Lung (tissue), 12 donors: ENCODE measurements around the gene MST1. TPM values are rescaled to one million over a fixed set of nuclear protein-coding genes. Genes with fewer than 3 reads are reported as not detected.

Source experiments
- ATAC-seq: fragments of 200-7000 bp; cut with Tn5 transposase; one replicate; pipeline ENCODE4 v1.9.1; 2020; ENCODE audit warnings: moderate number of reproducible peaks; ENCODE audit not compliant: insufficient read depth, low FRiP score
- DNase-seq, 3 donors: peaks; one replicate each; pipeline ENCODE4 v3.0.0-alpha.2; 2013 to 2017
- H3K27ac ChIP-seq, 2 donors: one replicate each; pipeline ENCODE4 v1.5.1; 2013; ENCODE audit warnings: mild to moderate bottlenecking in 2 of 2, moderate library complexity in 2 of 2, control low read depth in 1 of 2, inconsistent platforms in 1 of 2, low read depth in 1 of 2, low read length in 1 of 2
- H3K27me3 ChIP-seq, 3 donors: one replicate each; pipeline ENCODE4 v1.5.1; 2013; ENCODE audit warnings: low read length in 2 of 3; ENCODE audit not compliant: control insufficient read depth in 3 of 3, insufficient read depth in 3 of 3
- H3K36me3 ChIP-seq, 4 donors: one replicate each; pipeline ENCODE4 v1.5.1; 2013; ENCODE audit warnings: low read length in 4 of 4, mild to moderate bottlenecking in 1 of 4, moderate library complexity in 1 of 4; ENCODE audit not compliant: control insufficient read depth in 4 of 4, insufficient read depth in 4 of 4
- H3K4me1 ChIP-seq, 5 donors: one replicate each; pipeline ENCODE4 v1.5.1; 2013; ENCODE audit warnings: low read length in 5 of 5, mild to moderate bottlenecking in 2 of 5, moderate library complexity in 1 of 5; ENCODE audit not compliant: control insufficient read depth in 5 of 5, insufficient read depth in 5 of 5
- H3K4me3 ChIP-seq: one replicate; pipeline ENCODE4 v1.5.1; 2013; ENCODE audit warnings: mild to moderate bottlenecking, control low read depth, moderate library complexity
- H3K9ac ChIP-seq, 2 donors: one replicate each; pipeline ENCODE4 v1.5.1; 2013; ENCODE audit warnings: low read length in 2 of 2, control low read depth in 1 of 2; ENCODE audit not compliant: insufficient read depth in 1 of 2
- H3K9me3 ChIP-seq, 4 donors: one replicate each; pipeline ENCODE4 v1.5.1; 2013; ENCODE audit warnings: low read length in 3 of 4, mild to moderate bottlenecking in 1 of 4, moderate library complexity in 1 of 4; ENCODE audit not compliant: control insufficient read depth in 4 of 4, insufficient read depth in 3 of 4
- CTCF ChIP-seq: IDR thresholded peaks from 2 replicates; pipeline ENCODE4 v1.5.1; 2012; ENCODE audit warnings: mild to moderate bottlenecking; ENCODE audit errors: control extremely low read depth, extremely low read depth
- WGBS, 2 donors: extraction: QIAGEN DNeasy Blood & Tissue Kit; methylation state at CpG; one replicate each; pipeline ENCODE4 v1.1.7; 2013; 5-methylcytosine and 5-hydroxymethylcytosine counted together
- polyA plus RNA-seq, 2 donors: library from polyadenylated mRNA; stranded (reverse); fragments of 200-250 nt; gene quantifications; one replicate each; pipeline ENCODE4 v1.2.1, GENCODE V29; 2013
- total RNA-seq, 2 donors: library from RNA; depleted of rRNA in 1 of 2; stranded (reverse); fragments of >200 nt in 1 of 2; gene quantifications; one replicate each; pipeline ENCODE4 v1.2.1, GENCODE V29; 2014 to 2021
- donor health status: control.
- donor health status: control.
- donor health status: Bipolar disorder and iron deficiency.
- donor health status: healthy.
- donor health status: DM: yes; HTN: yes; CAD: no.

MST1 gene
- total and polyA plus RNA-seq, 4 donors = 8.3 to 27.0 (median 17.2) TPM

GRCh38 chr3:49653621-49654020 lies 35.7 kb downstream of the MST1 start:
- DNase-seq (no peak), ATAC-seq (no peak)
- H3K36me3 ChIP-seq = no peaks in the 10 kb centered on the region
- H3K4me3 ChIP-seq = no peak overlapping the region
- H3K9ac ChIP-seq = no peak overlapping the region
- H3K9me3 ChIP-seq = peaks cover 0 to 1% (median 0%) of the 10 kb centered on the region in 4 donors
- WGBS, 2 donors = 83 to 86% methylated on average over 8 of the region's 8 CpGs
- H3K27ac ChIP-seq = no peak overlapping the region
- H3K4me1 ChIP-seq = peaks cover 0 to 2% (median 0%) of the 10 kb centered on the region in 5 donors
- H3K27me3 ChIP-seq = no peaks in the 10 kb centered on the region
- TF ChIP-seq CTCF = no peak

- DNase-seq = no peak
- no peak overlapping the region for H3K4me3 ChIP-seq
- no peak overlapping the region for H3K27ac ChIP-seq
- no peak overlapping the region for H3K9ac ChIP-seq
- H3K36me3 ChIP-seq = no peaks in the 10 kb centered on the region
- ATAC-seq = no peak
- no peaks in the 10 kb centered on the region for H3K27me3 ChIP-seq
- peaks cover 0 to 5% (median 2%) of the 10 kb centered on the region in 5 donors for H3K4me1 ChIP-seq
- TF ChIP-seq CTCF = no peak
- 91 to 92% methylated on average over 21 of the region's 21 CpGs for WGBS, 2 donors
- H3K9me3 ChIP-seq = peaks cover 0 to 1% (median 0%) of the 10 kb centered on the region in 4 donors
These were observed 36.3 kb downstream of the MST1 start for GRCh38 chr3:49652903-49653415.

GRCh38 chr3:49652218-49652902 lies 36.9 kb downstream of the MST1 start:
- Histone ChIP-seq H3K27ac (no peak overlapping the region), H3K27me3 (no peaks in the 10 kb centered on the region), H3K9me3 (peaks cover 0 to under 1% (median 0%) of the 10 kb centered on the region in 4 donors), H3K4me3 (no peak overlapping the region), H3K9ac (no peak overlapping the region), H3K36me3 (no peaks in the 10 kb centered on the region), H3K4me1 (peaks cover 0 to 8% (median 2%) of the 10 kb centered on the region in 5 donors)
- no peak for TF ChIP-seq CTCF
- DNase-seq = no peak
- WGBS, 2 donors = 91 to 93% methylated on average over 35 to 36 of the region's 36 CpGs
- ATAC-seq = no peak

- WGBS, 2 donors = 75 to 77% methylated on average over 8 of the region's 8 CpGs
- H3K9ac ChIP-seq = no peak overlapping the region
- H3K27me3 ChIP-seq = no peaks in the 10 kb centered on the region
- no peak for DNase-seq
- no peak for TF ChIP-seq CTCF
- peaks cover 0 to 8% (median 2%) of the 10 kb centered on the region in 5 donors for H3K4me1 ChIP-seq
- no peaks in the 10 kb centered on the region for H3K9me3 ChIP-seq
- no peak overlapping the region for H3K4me3 ChIP-seq
- no peak for ATAC-seq
- no peak overlapping the region for H3K27ac ChIP-seq
- H3K36me3 ChIP-seq = no peaks in the 10 kb centered on the region
These were observed 38.6 kb downstream of the MST1 start for GRCh38 chr3:49650637-49651036.
